NB4 (cell line): ENCODE measurements around the gene NCOA4.

Source experiments
- DNase-seq: peaks from one replicate; pipeline ENCODE4 v3.0.0; 2010; ENCODE audit warnings: low read depth
- H3K4me3 ChIP-seq: one replicate; pipeline ENCODE4 v1.5.1; 2011; ENCODE audit warnings: mild to moderate bottlenecking, low read depth, low read length, moderate library complexity
- MYC ChIP-seq: IDR thresholded peaks from 2 replicates; pipeline ENCODE4 v1.6.1; 2011; ENCODE audit warnings: low read depth, low read length
- POLR2A ChIP-seq: IDR thresholded peaks from 2 replicates; pipeline ENCODE4 v1.6.1; 2011; ENCODE audit warnings: mild to moderate bottlenecking; ENCODE audit not compliant: insufficient read length; ENCODE audit errors: extremely low read depth
- TF ChIP-seq, protein P1 (sequence below): IDR thresholded peaks from one replicate; pipeline ENCODE4 v1.5.1; 2012; ENCODE audit warnings: low read depth, low read length
- TF ChIP-seq, protein P2 (sequence below): IDR thresholded peaks from 2 replicates; pipeline ENCODE4 v1.6.1; 2011; ENCODE audit warnings: low read depth, low read length

NCOA4 gene

DNA sequence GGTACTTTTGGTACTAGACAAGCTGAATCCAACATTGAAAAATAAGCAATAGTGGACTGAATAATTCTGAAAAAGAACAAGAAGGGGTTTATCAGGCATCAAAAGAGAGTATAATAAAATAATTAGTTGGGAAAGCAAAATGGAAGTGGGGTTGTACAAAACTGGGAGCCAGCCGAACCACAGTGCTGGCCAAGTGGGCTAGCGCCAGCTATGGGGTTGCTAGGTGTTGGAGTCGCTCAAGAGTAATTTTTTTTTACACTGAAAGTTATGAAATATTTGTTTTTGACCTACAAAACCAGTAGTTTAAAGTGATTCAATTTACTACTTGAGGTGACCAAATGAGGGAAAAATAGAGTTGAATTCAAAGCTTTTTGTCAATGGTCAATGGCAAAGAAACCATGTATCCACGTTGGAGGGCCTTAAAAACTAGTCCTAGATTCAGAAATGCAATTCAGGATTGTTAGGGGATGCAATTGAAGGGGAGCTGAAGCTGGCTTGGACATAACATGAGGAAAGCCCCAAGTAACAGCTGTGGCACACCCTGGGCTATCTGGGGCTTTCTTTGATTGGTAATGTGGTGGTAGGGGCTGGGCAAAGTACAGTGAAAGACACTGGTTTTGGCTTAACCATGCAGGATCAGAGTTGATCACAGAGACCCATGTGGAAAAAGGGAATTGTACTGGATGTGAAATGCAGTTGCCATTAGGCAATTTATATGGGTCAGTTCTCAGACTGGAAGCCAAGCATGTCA, 43.9 kb upstream of the NCOA4 start:
- TF ChIP-seq POLR2A (no peak), MYC (no peak)
- TF ChIP-seq, protein P1, sequence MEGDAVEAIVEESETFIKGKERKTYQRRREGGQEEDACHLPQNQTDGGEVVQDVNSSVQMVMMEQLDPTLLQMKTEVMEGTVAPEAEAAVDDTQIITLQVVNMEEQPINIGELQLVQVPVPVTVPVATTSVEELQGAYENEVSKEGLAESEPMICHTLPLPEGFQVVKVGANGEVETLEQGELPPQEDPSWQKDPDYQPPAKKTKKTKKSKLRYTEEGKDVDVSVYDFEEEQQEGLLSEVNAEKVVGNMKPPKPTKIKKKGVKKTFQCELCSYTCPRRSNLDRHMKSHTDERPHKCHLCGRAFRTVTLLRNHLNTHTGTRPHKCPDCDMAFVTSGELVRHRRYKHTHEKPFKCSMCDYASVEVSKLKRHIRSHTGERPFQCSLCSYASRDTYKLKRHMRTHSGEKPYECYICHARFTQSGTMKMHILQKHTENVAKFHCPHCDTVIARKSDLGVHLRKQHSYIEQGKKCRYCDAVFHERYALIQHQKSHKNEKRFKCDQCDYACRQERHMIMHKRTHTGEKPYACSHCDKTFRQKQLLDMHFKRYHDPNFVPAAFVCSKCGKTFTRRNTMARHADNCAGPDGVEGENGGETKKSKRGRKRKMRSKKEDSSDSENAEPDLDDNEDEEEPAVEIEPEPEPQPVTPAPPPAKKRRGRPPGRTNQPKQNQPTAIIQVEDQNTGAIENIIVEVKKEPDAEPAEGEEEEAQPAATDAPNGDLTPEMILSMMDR = no peak
- TF ChIP-seq, protein P2, sequence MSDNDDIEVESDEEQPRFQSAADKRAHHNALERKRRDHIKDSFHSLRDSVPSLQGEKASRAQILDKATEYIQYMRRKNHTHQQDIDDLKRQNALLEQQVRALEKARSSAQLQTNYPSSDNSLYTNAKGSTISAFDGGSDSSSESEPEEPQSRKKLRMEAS = no peak
- no peak overlapping the region for H3K4me3 ChIP-seq
- no peak for DNase-seq

DNA sequence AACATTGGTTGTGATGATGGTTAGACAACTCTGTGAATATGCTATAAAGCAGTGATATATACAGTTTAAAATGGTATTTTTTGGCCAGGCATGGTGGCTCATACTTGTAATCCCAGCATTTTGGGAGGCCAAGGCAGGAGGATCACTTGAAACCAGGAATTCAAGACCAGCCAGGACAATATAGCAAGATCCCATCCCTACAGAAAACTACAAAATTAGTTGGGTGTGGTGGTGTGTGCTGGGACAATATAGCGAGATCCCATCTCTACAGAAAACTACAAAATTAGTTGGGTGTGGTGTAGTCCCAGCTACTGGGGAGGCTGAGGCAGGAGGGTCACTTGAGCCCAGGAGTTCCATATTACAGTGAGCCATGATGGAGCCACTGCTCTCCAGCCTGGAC, 43.1 kb upstream of the NCOA4 start:
- TF ChIP-seq, protein P2 = no peak
- TF ChIP-seq, protein P1 = no peak
- TF ChIP-seq POLR2A (no peak), MYC (no peak)
- DNase-seq = no peak
- no peak overlapping the region for H3K4me3 ChIP-seq

DNA sequence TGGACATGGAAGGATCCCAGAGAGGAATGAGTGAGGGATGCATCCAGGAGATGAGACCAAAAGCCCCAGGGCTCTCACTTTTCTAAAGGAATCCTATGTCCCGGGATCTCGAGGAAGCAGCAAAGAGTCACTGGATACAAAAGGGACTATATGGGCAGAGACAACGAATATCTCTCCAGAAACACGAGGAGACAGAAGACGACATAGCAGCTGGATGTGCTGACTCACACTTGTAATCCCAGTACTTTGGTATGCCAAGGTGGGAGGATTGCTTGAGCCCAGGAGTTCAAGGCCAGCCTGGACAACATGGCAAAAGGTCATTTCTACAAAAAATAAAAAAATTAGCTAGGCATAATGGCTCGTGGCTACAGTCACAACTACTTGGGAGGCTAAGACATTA, 40.3 kb upstream of the NCOA4 start:
- no peak overlapping the region for H3K4me3 ChIP-seq
- DNase-seq = no peak
- TF ChIP-seq, protein P2 = no peak

DNA sequence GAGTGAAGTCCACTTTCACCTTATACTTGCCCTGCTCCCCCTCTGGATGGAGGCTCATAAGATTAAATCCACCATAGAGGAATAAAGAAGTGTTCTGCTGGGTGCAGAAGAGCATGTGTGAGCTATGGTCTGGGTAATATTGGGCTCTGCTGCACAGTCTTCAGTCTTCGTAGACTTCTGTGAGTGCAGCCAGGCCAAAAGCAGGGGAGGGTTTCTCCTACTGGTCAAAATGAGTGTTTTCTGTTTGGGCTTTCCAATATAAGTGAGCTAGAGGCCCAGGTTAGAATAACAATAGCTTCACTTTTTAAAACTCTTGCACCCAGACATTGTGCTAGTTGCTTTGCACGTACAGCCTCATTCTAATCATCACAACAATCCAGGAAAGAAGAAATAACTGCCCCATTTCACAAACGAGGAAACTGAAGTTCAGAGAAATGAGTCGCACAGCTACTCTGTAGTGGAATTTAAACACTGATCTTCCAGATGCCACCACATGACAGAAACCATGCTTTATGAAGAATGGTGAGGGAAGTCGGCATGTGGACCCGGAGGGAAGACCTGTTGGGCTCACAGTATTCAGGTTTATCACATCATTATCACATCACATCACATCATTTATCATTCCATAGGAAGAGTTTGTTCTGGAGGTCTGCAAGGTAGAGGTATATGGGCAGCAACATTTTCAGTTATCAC, 39.5 kb upstream of the NCOA4 start:
- TF ChIP-seq, protein P2 = peak; percentile 58; the same call in 1 of the 2 replicates
- TF ChIP-seq MYC = no peak
- TF ChIP-seq, protein P1 = peak; percentile 2
- no peak overlapping the region for H3K4me3 ChIP-seq
- DNase-seq = peak; percentile 57

DNA sequence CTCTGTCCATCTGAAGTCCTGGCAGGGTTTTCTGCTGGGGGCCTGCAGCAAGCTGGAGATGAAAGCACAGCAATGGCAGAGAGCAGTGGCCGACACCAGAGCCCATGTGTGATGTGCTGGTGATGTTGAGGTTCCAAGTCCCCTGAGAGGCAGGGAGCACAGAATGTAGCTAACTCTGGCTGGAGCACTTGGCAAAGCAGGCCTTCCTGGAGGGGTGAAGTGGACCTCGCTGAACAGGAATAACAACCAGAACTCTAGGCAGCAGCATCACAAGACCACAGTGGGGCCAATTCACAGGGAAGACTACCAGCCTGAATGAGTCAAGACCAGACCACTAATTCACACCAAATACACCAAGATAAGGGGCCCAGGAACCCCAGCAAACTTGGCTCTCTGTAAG, 38.5 kb upstream of the NCOA4 start:
- TF ChIP-seq MYC (no peak), POLR2A (no peak)
- TF ChIP-seq, protein P2 = no peak
- TF ChIP-seq, protein P1 = no peak
- no peak for DNase-seq
- no peak overlapping the region for H3K4me3 ChIP-seq

DNA sequence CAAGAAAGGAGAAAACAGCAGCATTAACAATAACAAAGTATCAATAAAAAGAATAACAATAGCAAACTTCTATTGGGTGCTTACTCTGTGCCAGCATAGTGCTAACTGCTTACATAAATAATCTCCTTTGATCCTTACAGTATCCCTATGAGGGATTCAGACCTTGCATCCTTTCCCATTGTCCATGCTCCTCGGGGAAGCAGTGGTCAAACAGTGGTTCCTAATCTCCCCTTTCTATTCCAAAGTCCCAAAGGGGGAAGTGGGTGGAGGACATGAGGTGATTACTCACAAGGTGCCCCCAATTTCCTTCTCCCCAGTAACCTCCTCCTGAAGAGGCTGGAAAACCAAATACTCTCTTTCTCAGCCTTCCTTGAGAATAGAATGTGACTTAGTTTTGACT, 37.7 kb upstream of the NCOA4 start:
- no peak overlapping the region for H3K4me3 ChIP-seq
- TF ChIP-seq, protein P1 = no peak
- TF ChIP-seq MYC = no peak
- TF ChIP-seq, protein P2 = no peak
- TF ChIP-seq POLR2A = no peak
- DNase-seq = no peak
